HepG2 (cell line): ENCODE data around the gene ARL10.

ENCODE experiments used
- RARG ChIP-seq: sonication (generic); formaldehyde crosslinking; IDR thresholded peaks from 2 replicates; pipeline ENCODE4 v1.4.0; 2020; ENCODE audit warnings: low read depth, mild to moderate bottlenecking, missing genetic modification reagents
- YY1 ChIP-seq: IDR thresholded peaks from 2 replicates; pipeline ENCODE4 v1.6.1; 2011; ENCODE audit warnings: low read length, low read depth, moderate library complexity, mild to moderate bottlenecking; ENCODE audit not compliant: insufficient read depth, insufficient replicate concordance

DNA sequence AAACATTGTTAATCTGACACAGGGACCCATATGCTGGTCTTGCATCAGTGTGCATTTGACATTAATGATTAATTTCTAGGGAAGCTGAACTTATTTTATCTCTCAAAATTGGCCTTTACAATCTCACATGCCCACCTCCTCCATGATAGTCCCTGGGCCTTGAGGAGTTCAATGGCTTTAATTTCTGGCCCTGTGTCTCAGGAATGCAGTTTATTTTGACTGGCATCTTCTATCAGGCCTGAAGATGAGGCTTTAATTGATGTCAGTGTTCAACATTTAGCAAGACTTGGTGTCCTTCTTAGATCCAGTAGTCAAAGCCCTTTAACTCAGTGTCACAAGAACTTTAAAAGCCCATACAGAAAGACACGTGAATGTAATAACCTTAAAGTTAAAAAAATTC, 61.6 kb downstream of the ARL10 start:
- TF ChIP-seq YY1 (no peak), RARG (no peak)
